ENCODE measurements around the gene NBPF15.
"Not testable (repeated sequence)": the region's sequence is repeated elsewhere in the genome, so short reads cannot be mapped to it uniquely, and the experiment has no call there.

Gene NBPF15

DNA sequence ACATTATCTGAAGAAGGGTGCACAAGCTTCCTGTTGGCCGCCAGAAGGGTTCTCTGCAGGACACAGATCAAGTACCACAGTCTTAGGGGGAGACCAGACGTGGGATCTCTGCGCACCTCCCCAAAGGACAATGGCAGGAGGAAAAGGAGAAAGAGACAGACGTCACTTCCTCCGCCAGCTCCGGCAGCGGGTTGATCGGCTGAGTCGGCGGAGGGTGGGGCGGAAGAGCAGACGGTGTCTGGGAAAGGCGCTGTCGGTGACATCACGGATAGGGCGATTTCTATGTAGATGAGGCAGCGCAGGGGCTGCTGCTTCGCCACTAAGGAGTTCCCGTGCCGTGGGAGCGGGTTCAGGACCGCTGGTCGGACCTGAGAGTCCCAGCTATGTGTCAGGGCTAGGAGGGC, 49.4 kb downstream of the NBPF15 start:
- DNase-seq (ENCODE audit: low spot score); in situ Hi-C loops (cut with MboI; ENCODE audit: low pct_unique_long_range_greater_than_20kb, low sequenced_read_pairs, unreplicated experiment): not testable (repeated sequence)

DNA sequence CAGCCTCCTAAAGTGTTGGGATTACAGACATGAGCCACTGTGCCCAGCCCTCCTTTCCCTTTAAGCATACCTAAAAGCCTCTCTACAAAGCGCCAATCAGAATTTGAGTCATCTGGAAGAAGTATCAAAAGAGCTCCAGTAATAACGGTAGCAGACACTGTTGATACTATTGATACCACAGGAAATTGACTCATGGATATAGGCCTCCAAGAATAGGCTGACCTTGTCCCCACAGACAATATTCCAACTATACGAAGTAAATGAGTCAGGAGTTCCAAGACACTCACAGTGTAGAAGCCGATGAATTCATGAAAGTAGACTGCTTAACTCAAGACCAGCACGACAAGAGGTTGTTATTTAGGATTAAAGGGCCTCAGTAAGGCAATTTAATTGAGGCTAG, 58.7 kb downstream of the NBPF15 start:
- in situ Hi-C loops (cut with MboI; ENCODE audit: low pct_unique_long_range_greater_than_20kb, low sequenced_read_pairs, unreplicated experiment); DNase-seq (ENCODE audit: low spot score): not testable (repeated sequence)

- in situ Hi-C loops (cut with MboI; ENCODE audit: low pct_unique_long_range_greater_than_20kb, low sequenced_read_pairs, unreplicated experiment); DNase-seq (ENCODE audit: low spot score): not testable (repeated sequence)
These were observed 89.8 kb downstream of the NBPF15 start for GRCh38 chr1:144371651-144372050.
